GM18909 (cell line): ENCODE data around the gene SCGN.

Source experiments
- ATAC-seq: cut with Tn5 transposase; IDR thresholded peaks from one replicate; pipeline ENCODE4 v1.9.1; 2021; ENCODE audit warnings: mild to moderate bottlenecking; ENCODE audit not compliant: unreplicated experiment, poor library complexity

The SCGN gene

GRCh38 chr6:25652007-25652515 is at the start of gene SCGN:
Gene SCGN (plus strand): TSS chr6:25652215. CDS start chr6:25652404, 189 bp downstream.
- no peak for ATAC-seq

GRCh38 chr6:25602674-25602982 is 49.4 kb upstream of the SCGN start:
- ATAC-seq: no peak

- ATAC-seq: no peak
These were observed 48.8 kb upstream of the SCGN start for GRCh38 chr6:25603251-25603650.

GRCh38 chr6:25606151-25606550 is 45.9 kb upstream of the SCGN start:
- ATAC-seq: no peak

- ATAC-seq: no peak
These were observed 43.3 kb upstream of the SCGN start for GRCh38 chr6:25608558-25609174.

GRCh38 chr6:25612666-25613065 is 39.3 kb upstream of the SCGN start:
- no peak for ATAC-seq

GRCh38 chr6:25613415-25613814 is 38.6 kb upstream of the SCGN start:
- no peak for ATAC-seq

- ATAC-seq: no peak
These were observed 38.0 kb upstream of the SCGN start for GRCh38 chr6:25614052-25614451.

GRCh38 chr6:25615471-25615870 is 36.5 kb upstream of the SCGN start:
- no peak for ATAC-seq

GRCh38 chr6:25617997-25618396 is 34.0 kb upstream of the SCGN start:
- ATAC-seq: no peak

- ATAC-seq: no peak
These were observed 32.8 kb upstream of the SCGN start for GRCh38 chr6:25619217-25619616.

GRCh38 chr6:25620391-25620790 is 31.6 kb upstream of the SCGN start:
- no peak for ATAC-seq

GRCh38 chr6:25623065-25623464 is 28.9 kb upstream of the SCGN start:
- ATAC-seq: no peak

GRCh38 chr6:25623879-25624278 is 28.1 kb upstream of the SCGN start:
- ATAC-seq: no peak

GRCh38 chr6:25627001-25627400 is 25.0 kb upstream of the SCGN start:
- ATAC-seq: no peak

GRCh38 chr6:25628471-25629197 is 23.4 kb upstream of the SCGN start:
- no peak for ATAC-seq

- ATAC-seq: no peak
These were observed 22.8 kb upstream of the SCGN start for GRCh38 chr6:25629198-25629576.

- no peak for ATAC-seq
These were observed 21.3 kb upstream of the SCGN start for GRCh38 chr6:25630508-25631278.

- ATAC-seq: no peak
These were observed 16.1 kb upstream of the SCGN start for GRCh38 chr6:25635886-25636317.

GRCh38 chr6:25637211-25637610 is 14.8 kb upstream of the SCGN start:
- no peak for ATAC-seq

- ATAC-seq: no peak
These were observed 14.0 kb upstream of the SCGN start for GRCh38 chr6:25637960-25638434.
